Right kidney (tissue), 9 donors: Measurements from ENCODE around the gene CNGA1.

ENCODE experiments used
- DNase-seq: peaks from one replicate; pipeline ENCODE4 v3.0.0-alpha.2; 2016
- long read RNA-seq, 8 donors: transcript quantifications; one replicate each; lab custom pipeline, GENCODE V29; 2026

The CNGA1 gene
- long read RNA-seq, donor 1 = 0 reads
- long read RNA-seq, donor 2 = 0 reads
- long read RNA-seq, donor 3 = 0 reads
- long read RNA-seq, donor 4 = 0 reads
- long read RNA-seq, donor 5 = 0 reads
- long read RNA-seq, donor 6, partial matches to known transcripts = 0 of 1 reads
- long read RNA-seq, donor 6, other reads (novel, unspliced or antisense) = 0 of 1 reads
- long read RNA-seq, donor 7, partial matches to known transcripts = 0 of 2 reads
- long read RNA-seq, donor 7, other reads (novel, unspliced or antisense) = 0 of 2 reads
- long read RNA-seq, donor 8 = 0 reads

DNA sequence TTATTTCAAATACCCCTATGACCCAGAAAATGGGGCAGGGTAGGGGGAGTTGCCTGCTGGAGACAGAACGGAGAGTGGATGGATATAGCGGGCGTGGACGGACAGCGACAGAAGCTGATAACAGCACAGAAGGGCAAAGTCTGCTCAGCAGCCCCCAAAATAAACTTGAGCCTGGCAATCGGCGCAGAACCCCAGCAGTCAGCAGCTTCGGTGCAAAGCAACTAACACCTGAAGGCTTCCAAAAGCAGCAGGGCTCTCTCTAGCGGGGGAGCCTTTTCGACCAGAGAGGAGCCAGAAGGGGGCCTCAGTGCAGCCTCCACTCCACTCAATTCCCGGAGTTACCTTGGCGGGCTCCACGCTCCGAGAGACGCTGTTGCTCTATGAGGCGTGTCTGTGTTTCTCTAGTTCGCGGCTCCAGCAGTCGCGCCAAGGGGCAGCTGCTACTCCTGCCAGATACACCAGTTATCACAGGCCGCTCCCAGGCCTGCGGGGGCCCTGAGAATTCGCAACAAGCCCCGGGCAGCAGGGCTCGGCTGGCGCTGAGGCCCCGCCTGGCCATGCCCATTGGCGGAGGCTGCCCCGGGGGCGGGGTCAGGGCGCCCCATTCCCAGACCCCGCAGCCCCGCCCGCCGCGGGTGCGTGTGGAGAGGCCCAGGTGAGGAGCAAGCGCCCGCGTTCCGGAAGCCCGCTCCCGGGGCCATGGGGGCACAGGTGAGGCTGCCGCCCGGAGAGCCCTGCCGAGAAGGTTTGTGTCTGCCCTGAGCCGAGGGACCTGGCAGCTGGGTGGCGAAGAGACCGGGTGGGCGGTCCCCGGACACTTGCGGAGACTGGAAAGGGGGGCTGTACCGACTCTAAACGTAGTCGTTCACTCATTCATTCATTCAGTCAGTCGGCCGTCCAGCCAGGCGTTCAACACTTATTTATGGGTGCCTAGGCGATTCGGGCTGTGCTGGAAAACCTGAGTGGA, at the start of gene CNGA1, which contains the start of gene NIPAL1:
CNGA1 (minus strand) TSS at position 541 of the 967 bp plus-strand sequence. CDS start 63,992 bp downstream, outside the sequence.
NIPAL1 (plus strand) TSS at position 632 of the 967 bp plus-strand sequence; CDS start at position 700, 68 bp downstream.
- peak; percentile 92 for DNase-seq

- no peak for DNase-seq
Measured at GRCh38 chr4:48065587-48066052, 49.1 kb upstream of the CNGA1 start.

DNA sequence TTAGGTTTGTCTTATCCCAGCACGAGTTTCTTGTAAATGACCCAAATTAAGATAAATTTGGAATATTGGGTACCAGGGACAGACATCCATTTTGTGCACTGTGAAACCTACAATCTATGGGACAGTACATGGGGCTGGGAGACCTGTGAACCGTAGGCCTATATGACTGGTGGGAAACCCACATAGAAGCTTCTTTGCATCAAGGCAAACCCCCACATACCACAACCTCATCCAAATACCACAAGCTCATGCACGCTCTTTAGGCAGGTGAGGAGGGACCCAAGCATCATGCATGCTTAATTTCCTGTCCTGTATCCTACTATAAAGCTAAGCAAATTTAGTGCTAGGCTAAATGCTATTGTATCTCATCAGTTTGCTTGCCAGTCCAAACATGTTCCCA, 47.9 kb upstream of the CNGA1 start:
- no peak for DNase-seq

DNA sequence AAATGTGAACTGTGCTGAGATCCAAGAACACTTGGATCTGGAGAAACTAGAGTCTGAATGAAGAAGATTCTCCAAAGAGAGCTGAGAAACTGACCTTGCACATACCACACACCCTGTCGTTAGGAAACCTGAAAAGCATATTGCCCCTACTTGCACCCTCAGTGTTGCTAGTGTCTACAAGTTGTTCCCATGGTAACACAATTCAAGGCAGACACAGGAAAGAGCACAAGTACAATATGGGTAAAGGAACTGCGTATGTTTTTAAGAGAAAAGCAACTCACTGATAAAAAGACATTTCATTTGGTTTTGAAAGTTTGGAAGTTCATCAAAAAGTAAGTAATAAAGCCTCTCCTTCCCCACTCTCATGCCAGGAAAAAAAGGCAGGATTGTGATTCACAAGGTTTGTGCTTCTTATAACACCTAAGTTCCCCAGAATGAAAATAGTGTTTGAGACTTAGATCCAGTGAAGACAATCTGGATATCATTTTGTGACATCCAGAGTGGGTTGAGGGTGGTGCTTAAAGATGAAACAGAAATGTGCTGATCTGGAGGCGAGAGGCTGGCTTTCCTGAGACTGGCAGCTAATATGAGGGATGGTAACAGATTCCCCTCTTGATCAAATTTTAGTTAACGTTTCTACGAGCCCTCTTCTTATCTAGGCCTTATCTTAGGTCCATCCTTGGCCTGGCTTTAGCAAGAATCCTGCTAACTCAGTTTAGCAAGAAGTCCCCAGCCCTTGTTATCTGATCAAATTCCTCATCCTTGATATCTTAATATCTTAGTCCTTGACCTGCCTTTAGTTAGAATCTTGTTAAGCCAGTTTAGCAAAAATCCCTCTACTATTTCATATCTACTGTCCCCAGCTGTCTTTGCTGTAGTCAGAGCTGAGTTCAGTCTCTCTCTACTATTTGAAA, 42.4 kb upstream of the CNGA1 start:
- no peak for DNase-seq

GRCh38 chr4:48051078-48051477, 34.6 kb upstream of the CNGA1 start:
- DNase-seq = no peak

DNA sequence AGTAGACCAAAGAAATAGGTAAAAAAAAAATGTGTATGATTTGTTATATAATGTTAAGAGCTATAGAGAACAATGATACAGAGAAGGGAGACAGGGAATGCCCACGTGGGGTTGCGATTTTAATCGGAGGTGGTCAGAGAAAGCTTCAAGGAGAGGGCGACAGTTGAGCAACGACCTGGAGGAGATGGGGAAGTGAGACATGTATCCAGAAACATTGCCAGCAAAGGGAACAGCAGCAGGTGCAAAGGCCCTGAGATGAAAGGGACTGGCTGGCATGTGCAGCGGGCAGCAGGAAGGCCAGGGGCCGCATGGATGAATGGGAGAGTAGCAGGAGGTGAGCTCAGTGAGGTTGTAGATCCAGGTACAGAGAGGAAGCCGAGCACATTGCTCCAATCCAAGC, 33.0 kb upstream of the CNGA1 start:
- no peak for DNase-seq

DNA sequence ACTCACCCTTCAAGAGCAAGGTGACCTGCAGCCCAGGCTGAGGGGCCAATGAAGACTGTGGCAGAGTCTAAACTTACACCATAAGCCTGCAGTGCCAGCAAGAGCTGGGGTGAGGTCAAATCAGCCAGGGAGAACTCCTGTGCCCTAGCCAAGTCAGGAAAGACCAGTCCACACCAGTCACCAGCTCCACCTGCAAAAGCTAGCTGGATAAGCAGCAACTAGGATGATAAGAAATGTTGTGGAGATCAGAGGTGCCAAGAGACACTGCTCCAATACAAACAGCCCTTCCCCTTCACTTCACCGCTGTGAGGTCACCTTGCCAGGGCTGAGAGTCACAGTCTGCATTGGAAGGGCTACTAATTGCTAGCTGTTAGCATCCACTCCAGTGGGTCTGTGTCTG, 31.4 kb upstream of the CNGA1 start:
- no peak for DNase-seq

DNA sequence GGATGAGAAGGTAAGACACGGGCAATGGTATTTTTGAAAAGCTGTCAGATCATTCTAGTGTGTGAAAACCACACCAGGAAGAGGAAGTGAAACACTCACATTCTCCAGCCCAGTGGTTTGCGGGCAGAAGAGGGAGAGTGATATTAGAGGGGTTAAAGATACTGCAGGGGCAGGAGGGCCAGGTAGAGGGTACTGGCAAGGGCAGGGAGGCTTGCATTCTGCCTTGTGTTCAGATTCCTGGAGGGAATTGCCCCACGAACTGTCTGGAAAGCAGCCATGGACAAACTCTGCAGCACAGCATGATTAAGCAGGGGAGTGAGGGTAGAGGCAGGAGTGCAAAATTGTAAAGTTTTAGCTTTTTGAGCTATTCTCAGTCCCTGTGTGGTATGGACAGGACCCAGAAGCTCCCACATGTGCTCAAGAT, 31.0 kb upstream of the CNGA1 start:
- DNase-seq = no peak

- no peak for DNase-seq
Measured at GRCh38 chr4:48046059-48046458, 29.6 kb upstream of the CNGA1 start.

GRCh38 chr4:48044298-48044697, 27.8 kb upstream of the CNGA1 start:
- DNase-seq = no peak

- DNase-seq = no peak
Measured at GRCh38 chr4:48043504-48043903, 27.0 kb upstream of the CNGA1 start.

DNA sequence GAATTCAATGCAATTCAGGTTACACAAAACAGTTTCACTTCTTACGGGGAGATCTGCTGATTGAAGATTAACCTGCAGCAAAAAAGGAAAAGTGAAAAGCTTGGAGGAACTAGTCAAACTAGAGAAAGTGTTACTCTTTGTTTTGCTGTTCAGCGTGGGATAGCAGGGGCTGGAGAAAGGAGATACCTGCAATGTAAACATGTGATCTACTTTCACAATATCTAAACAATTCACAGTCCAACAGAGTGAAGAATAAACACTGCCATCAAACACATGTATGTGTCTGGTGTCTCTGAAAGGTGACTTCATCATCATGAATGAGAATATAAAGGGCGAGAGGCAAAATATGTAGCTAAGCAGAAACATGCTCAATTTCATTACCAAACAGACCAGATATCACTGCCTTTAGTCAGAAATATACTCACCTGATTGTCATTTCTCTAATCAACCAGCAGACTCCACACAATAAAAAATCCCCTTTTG, 26.5 kb upstream of the CNGA1 start:
- DNase-seq = no peak

GRCh38 chr4:48041535-48042137, 25.2 kb upstream of the CNGA1 start:
- no peak for DNase-seq

DNA sequence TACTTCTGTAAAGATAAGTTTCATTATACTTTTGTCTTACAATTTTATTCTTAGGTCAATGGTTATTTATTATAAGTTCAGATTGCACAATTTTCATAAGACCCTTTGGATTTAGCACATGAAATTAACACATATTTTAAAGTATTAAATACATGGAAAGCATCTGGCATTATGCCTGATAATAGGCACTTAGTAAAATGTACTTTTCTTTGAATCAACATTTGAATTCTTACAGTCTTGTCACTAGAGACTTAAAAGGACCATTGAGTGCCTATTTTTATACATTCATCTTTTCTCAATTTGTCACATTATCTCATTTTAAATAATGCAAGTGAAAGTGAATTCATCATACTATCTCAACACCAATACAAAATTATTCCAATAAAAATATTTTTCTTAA, 23.1 kb upstream of the CNGA1 start:
- no peak for DNase-seq

DNA sequence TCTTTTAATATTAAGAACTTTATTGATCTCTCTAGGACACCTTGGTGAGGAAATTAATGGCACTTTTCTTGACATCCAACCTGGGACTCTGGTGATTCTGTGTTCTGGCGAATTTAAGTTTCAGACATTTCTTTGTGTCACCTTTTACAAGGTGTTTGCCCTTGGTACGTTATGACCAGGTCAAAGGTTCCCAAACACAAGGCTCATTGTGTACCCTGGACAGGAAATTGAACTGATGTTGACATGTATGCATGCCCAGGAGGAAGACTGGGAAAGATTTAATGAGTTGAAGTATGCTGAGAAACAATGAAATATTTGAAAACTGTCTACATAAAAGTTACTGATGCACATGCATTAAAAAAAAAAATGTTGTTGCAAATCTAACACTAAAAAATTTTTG, 22.2 kb upstream of the CNGA1 start:
- DNase-seq = no peak

GRCh38 chr4:48037117-48037462, 20.6 kb upstream of the CNGA1 start:
- no peak for DNase-seq

GRCh38 chr4:48035952-48036351, 19.5 kb upstream of the CNGA1 start:
- no peak for DNase-seq

DNA sequence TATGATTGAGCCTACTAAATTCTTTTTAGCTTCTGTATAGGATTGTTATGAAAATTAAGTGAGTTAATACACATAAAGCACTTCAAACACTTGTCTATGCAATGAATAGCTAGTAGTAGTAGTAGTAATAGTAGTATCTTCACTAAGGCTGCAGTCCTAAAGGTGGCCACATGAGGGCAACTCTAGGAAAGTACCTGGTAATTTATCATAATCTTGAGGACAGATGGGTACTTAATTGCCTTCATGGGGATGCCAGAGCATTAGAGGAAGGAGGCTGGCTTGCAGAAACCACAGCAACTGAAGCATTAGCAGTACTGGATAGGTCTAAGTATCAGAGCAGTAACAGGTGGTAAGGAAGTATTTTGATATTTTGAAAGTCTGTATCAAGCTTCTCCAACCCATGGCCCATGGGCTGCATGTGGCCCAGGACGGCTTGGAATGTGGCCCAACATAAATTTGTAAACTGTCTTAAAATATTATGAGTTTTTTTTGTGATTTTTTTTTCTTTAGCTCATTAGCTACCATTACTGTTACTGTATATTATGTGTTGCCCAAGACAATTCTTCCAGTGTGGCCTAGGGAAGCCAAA, 17.4 kb upstream of the CNGA1 start:
- DNase-seq = no peak

DNA sequence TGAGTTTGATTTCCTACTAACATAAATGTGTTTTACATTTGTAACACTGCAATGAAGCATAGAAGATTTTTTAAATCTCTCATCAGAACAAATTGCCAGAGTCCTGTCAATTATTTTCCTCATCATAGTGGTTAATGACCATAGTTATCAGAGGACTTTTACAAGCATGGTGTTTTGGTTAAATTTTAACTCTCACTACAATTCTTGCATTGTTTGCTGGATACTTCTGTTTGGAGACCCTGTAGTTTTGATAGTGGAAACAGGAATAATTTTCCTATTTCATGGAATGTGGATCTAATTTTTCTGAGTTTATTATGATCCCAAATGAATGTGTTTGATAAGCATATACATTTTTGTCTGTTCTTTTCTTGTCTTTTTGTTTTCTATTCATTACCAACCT, 16.9 kb upstream of the CNGA1 start:
- DNase-seq = no peak

DNA sequence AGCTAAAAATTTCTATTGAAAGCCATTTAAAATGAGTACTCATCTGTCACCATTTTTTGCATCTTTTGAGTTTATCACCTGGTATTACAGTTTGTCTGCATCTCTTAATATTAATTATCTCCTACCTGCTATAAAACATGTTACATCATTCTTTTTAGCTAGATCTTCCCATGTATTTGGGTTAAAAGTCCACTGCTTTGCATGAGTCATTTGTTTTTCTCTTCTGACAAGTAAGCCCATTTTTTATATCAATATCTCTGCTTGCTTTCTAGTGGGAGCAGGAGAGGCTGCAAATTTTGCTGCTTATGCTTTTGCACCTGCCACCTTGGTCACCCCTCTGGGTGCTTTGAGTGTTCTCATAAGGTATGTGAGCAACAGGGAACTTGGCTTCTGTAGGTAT, 16.2 kb upstream of the CNGA1 start:
- DNase-seq = no peak

GRCh38 chr4:48031802-48032525, 15.5 kb upstream of the CNGA1 start:
- no peak for DNase-seq
